Epithelial cell of proximal tubule (primary cell): ENCODE measurements around the gene AUTS2. TPM values are rescaled to one million over a fixed set of nuclear protein-coding genes. Genes with fewer than 3 reads are reported as not detected.
"Not testable (repeated sequence)": the region's sequence is repeated elsewhere in the genome, so short reads cannot be mapped to it uniquely, and the experiment has no call there.

Experiments
- DNase-seq: peaks from one replicate; pipeline ENCODE4 v3.0.0-alpha.2; 2011; ENCODE audit warnings: low read depth
- H3K4me3 ChIP-seq: 2 replicates; pipeline ENCODE4 v1.5.1; 2011; ENCODE audit warnings: low read depth, mild to moderate bottlenecking, low read length
- CTCF ChIP-seq: conservative IDR thresholded peaks from 2 replicates; pipeline ENCODE4 v1.5.1; 2012; ENCODE audit warnings: low read depth, mild to moderate bottlenecking, low read length
- total RNA-seq: library from RNA; depleted of rRNA; stranded (reverse); fragments of >200 nt; gene quantifications from 2 replicates; pipeline ENCODE4 v1.2.3, GENCODE V29; 2015

AUTS2 gene
- total RNA-seq, 1 donor from 2014 or later: 10.0 TPM

- no peak for TF ChIP-seq CTCF
- H3K4me3 ChIP-seq: no peak overlapping the region
- no peak for DNase-seq
Observed at GRCh38 chr7:70360557-70360956, 762.3 kb downstream of the AUTS2 start.

- H3K4me3 ChIP-seq: no peak overlapping the region
- no peak for TF ChIP-seq CTCF
- no peak for DNase-seq
Observed at GRCh38 chr7:70361821-70362220, 763.5 kb downstream of the AUTS2 start.

- H3K4me3 ChIP-seq, DNase-seq: not testable (repeated sequence)
Observed at GRCh38 chr7:70364393-70364792, 766.1 kb downstream of the AUTS2 start.

- TF ChIP-seq CTCF: no peak
- H3K4me3 ChIP-seq: no peak overlapping the region
- DNase-seq: no peak
Observed at GRCh38 chr7:70371652-70372051, 773.4 kb downstream of the AUTS2 start.

GRCh38 chr7:70372768-70373515 is 774.7 kb downstream of the AUTS2 start:
- no peak for TF ChIP-seq CTCF
- no peak overlapping the region for H3K4me3 ChIP-seq
- no peak for DNase-seq

- no peak for TF ChIP-seq CTCF
- no peak overlapping the region for H3K4me3 ChIP-seq
- no peak for DNase-seq
Observed at GRCh38 chr7:70374772-70375533, 776.7 kb downstream of the AUTS2 start.

- no peak for DNase-seq
- H3K4me3 ChIP-seq: no peak overlapping the region
- no peak for TF ChIP-seq CTCF
Observed at GRCh38 chr7:70376561-70377031, 778.3 kb downstream of the AUTS2 start.
